ENCODE measurements around the gene BARD1. TPM values are rescaled to one million over a fixed set of nuclear protein-coding genes. Genes with fewer than 3 reads are reported as not detected.

BARD1 gene
- total RNA-seq, 1 experiment from 2014 or later = 29.7 TPM

DNA sequence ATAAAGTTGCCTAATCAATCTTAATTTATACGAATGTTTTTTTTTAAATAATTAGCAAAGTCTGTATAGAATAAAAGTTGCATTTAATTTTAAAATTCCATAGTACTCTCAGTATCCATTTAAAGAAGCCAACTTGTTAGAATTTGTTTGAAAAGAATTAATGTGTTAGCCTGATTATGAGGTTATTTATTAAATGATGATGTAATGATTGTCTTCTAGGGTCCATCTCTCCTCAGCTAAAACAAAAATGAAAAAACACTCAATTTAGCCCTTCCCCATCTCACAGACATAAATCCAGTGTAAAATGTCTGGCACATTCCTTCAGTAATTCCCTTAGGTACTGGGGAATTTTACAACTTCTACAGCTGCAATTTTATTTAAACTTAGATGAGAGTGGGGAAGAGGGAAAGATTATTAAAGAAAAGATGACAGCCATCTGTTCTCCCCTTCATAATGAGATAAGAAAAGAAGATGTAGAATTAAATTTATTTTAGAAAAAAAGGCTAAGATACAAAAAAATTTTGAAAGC lies 68.6 kb downstream of the BARD1 start:
- Histone ChIP-seq H3K4me3 (ENCODE audit: low read depth, low read length, poor library complexity, severe bottlenecking) (no peak overlapping the region), H3K36me3 (ENCODE audit: insufficient read depth, low read length, poor library complexity, severe bottlenecking) (peaks cover 26% of the 10 kb centered on the region), H3K4me1 (ENCODE audit: insufficient read depth, low read length, poor library complexity, severe bottlenecking) (peaks cover 6% of the 10 kb centered on the region), H3K9me3 (ENCODE audit: low read depth, low read length, poor library complexity, severe bottlenecking) (no peaks in the 10 kb centered on the region), H3K27ac (ENCODE audit: low read depth, low read length, poor library complexity, severe bottlenecking) (no peak overlapping the region), H3K27me3 (replicated peaks; ENCODE audit: insufficient read depth, low read depth, low read length, poor library complexity) (no peaks in the 10 kb centered on the region)
- DNase-seq (ENCODE audit: low spot score) = no peak
- CTCF ChIA-PET = no interaction called here
- intact Hi-C loops (cut with micrococcal nuclease; ENCODE audit: unreplicated experiment) = no loop called here
- BruUV-seq (replicated peaks) = no TSS peak
- TF ChIP-seq EZH2 (IDR thresholded peaks at IDR 0.05; ENCODE audit: borderline replicate concordance, low read depth, low read length, poor library complexity, severe bottlenecking) = no peak
- TF ChIP-seq, protein P1, sequence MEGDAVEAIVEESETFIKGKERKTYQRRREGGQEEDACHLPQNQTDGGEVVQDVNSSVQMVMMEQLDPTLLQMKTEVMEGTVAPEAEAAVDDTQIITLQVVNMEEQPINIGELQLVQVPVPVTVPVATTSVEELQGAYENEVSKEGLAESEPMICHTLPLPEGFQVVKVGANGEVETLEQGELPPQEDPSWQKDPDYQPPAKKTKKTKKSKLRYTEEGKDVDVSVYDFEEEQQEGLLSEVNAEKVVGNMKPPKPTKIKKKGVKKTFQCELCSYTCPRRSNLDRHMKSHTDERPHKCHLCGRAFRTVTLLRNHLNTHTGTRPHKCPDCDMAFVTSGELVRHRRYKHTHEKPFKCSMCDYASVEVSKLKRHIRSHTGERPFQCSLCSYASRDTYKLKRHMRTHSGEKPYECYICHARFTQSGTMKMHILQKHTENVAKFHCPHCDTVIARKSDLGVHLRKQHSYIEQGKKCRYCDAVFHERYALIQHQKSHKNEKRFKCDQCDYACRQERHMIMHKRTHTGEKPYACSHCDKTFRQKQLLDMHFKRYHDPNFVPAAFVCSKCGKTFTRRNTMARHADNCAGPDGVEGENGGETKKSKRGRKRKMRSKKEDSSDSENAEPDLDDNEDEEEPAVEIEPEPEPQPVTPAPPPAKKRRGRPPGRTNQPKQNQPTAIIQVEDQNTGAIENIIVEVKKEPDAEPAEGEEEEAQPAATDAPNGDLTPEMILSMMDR (conservative IDR thresholded peaks at IDR 0.05; ENCODE audit: low read depth, low read length) = no peak
- POLR2A ChIA-PET (ENCODE audit: low non-redundant PET) = no interaction called here

DNA sequence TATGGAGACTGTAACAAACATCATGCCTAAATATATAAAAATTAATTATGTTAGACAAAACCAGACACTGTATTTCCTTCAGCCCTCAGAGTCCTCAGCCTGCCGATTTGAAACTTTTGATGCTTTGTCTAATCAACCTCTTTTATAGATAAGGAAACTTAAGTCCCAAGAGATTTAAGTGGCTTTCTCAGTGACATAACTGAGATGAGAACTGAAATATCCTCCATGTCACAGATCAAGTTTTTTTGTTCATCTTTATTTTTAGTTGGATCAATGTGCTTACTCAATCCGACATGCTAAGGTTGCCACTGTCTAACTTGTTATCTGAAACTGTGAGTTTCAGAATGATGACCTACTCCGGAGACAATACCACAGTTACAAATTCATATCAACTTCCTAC lies 72.3 kb downstream of the BARD1 start:
- Histone ChIP-seq H3K4me3 (ENCODE audit: low read depth, low read length, poor library complexity, severe bottlenecking) (no peak overlapping the region), H3K27ac (ENCODE audit: low read depth, low read length, poor library complexity, severe bottlenecking) (no peak overlapping the region), H3K4me1 (ENCODE audit: insufficient read depth, low read length, poor library complexity, severe bottlenecking) (peaks cover 6% of the 10 kb centered on the region), H3K36me3 (ENCODE audit: insufficient read depth, low read length, poor library complexity, severe bottlenecking) (peaks cover 8% of the 10 kb centered on the region), H3K27me3 (replicated peaks; ENCODE audit: insufficient read depth, low read depth, low read length, poor library complexity) (no peaks in the 10 kb centered on the region), H3K9me3 (ENCODE audit: low read depth, low read length, poor library complexity, severe bottlenecking) (no peaks in the 10 kb centered on the region)
- BruUV-seq (replicated peaks) = no TSS peak
- CTCF ChIA-PET = no interaction called here
- POLR2A ChIA-PET (ENCODE audit: low non-redundant PET) = no interaction called here
- intact Hi-C loops (cut with micrococcal nuclease; ENCODE audit: unreplicated experiment) = no loop called here
- no peak for DNase-seq (ENCODE audit: low spot score)
- TF ChIP-seq, protein P1 (conservative IDR thresholded peaks at IDR 0.05; ENCODE audit: low read depth, low read length) = no peak
- TF ChIP-seq EZH2 (IDR thresholded peaks at IDR 0.05; ENCODE audit: borderline replicate concordance, low read depth, low read length, poor library complexity, severe bottlenecking) = no peak

DNA sequence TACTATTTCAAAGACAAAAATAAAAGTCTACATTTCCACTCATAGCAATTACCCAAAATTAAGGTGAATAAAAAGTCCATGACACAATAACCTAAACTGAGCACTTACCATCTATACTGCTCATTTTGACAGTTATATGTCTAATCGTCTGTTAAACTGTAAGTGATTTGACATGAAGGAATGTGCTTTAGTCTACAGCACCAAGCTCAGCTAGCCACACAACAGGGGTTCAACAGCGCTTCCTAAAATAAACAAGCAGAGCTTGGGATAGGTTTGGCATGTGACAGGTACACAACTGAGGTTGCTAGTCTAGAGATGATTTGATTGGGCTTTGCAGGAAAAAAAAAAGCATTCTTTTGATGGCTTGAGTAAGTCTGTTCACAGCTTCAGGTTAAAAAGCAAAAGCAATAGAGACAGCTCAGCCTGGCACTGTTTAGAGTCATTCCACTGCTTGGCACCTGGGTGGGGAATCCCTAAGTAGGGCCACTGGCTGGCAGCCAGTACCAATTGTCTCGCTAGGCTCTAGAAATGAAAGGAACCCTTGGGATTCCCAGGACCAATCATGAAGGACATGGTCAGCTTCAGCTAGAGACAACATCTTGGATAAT lies 78.6 kb downstream of the BARD1 start:
- peak; percentile 7 for DNase-seq (ENCODE audit: low spot score)
- H3K36me3 ChIP-seq (ENCODE audit: insufficient read depth, low read length, poor library complexity, severe bottlenecking) = peaks cover 36% of the 10 kb centered on the region
- intact Hi-C loops (cut with micrococcal nuclease; ENCODE audit: unreplicated experiment) = no loop called here
- no peaks in the 10 kb centered on the region for H3K9me3 ChIP-seq (ENCODE audit: low read depth, low read length, poor library complexity, severe bottlenecking)
- peaks cover 5% of the 10 kb centered on the region for H3K4me1 ChIP-seq (ENCODE audit: insufficient read depth, low read length, poor library complexity, severe bottlenecking)
- H3K27ac ChIP-seq (ENCODE audit: low read depth, low read length, poor library complexity, severe bottlenecking) = no peak overlapping the region
- ChIA-PET CTCF (no interaction called here), POLR2A (ENCODE audit: low non-redundant PET) (no interaction called here)
- no TSS peak for BruUV-seq (replicated peaks)
- H3K27me3 ChIP-seq (replicated peaks; ENCODE audit: insufficient read depth, low read depth, low read length, poor library complexity) = no peaks in the 10 kb centered on the region
- no peak for TF ChIP-seq EZH2 (IDR thresholded peaks at IDR 0.05; ENCODE audit: borderline replicate concordance, low read depth, low read length, poor library complexity, severe bottlenecking)
- TF ChIP-seq, protein P1 (conservative IDR thresholded peaks at IDR 0.05; ENCODE audit: low read depth, low read length) = no peak
- no peak overlapping the region for H3K4me3 ChIP-seq (ENCODE audit: low read depth, low read length, poor library complexity, severe bottlenecking)
